Testis (tissue), 2 donors: Measurements from ENCODE around the gene ILKAP.

ENCODE experiments used
- POLR2A ChIP-seq: fragments of 450-650 bp; IDR thresholded peaks from one replicate; pipeline ENCODE4 v1.6.1; 2017; ENCODE audit warnings: antibody characterized with exemption, mild to moderate bottlenecking, moderate library complexity
- TF ChIP-seq, protein P1 (sequence below), 3 experiments: fragments of 450-650 bp in 2 of 3; fragments of 200-600 bp in 1 of 3; sonication (generic) in 1 of 3; IDR thresholded peaks; one replicate each; pipeline ENCODE4 v1.5.1; 2016 to 2019; ENCODE audit warnings: antibody characterized with exemption in 3 of 3, mild to moderate bottlenecking in 2 of 3, moderate library complexity in 1 of 3

DNA sequence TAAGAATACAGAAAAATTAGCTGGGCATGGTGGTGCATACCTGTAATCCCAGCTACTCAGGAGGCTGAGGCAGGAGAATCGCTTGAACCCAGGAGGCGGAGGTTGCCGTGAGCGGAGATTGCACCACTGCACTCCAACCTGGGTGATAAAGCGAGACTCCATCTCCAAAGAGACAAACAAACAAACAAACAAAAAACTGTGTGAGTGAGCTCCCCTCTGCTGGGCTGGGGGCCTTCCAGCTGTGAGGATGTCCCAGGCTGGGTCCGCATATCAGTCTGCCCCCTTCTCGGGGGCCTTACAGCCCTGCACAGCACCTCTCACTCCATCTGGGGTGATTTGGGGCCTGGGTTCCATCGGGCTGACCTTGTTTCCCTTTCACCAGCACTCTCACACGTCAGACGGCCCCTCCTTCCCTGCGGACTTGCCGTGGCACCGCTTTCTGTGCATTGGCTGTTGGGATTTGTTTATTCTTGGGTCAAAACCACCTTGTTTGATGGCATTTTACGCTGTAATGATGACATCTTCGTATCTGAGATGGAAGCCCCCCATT lies 67.8 kb downstream of the ILKAP start:
- TF ChIP-seq, protein P1, sequence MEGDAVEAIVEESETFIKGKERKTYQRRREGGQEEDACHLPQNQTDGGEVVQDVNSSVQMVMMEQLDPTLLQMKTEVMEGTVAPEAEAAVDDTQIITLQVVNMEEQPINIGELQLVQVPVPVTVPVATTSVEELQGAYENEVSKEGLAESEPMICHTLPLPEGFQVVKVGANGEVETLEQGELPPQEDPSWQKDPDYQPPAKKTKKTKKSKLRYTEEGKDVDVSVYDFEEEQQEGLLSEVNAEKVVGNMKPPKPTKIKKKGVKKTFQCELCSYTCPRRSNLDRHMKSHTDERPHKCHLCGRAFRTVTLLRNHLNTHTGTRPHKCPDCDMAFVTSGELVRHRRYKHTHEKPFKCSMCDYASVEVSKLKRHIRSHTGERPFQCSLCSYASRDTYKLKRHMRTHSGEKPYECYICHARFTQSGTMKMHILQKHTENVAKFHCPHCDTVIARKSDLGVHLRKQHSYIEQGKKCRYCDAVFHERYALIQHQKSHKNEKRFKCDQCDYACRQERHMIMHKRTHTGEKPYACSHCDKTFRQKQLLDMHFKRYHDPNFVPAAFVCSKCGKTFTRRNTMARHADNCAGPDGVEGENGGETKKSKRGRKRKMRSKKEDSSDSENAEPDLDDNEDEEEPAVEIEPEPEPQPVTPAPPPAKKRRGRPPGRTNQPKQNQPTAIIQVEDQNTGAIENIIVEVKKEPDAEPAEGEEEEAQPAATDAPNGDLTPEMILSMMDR (IDR thresholded peaks at IDR 0.05): no peak
- no peak for TF ChIP-seq POLR2A
